Fibroblast of skin of abdomen (primary cell): ENCODE data around the gene TMEM271. TPM values are rescaled to one million over a fixed set of nuclear protein-coding genes. Genes with fewer than 3 reads are reported as not detected.

Experiments
- DNase-seq: peaks from one replicate; pipeline ENCODE4 v3.0.0-alpha.2; 2013
- polyA plus RNA-seq, 2 experiments: library from polyadenylated mRNA; unstranded; fragments of 120-200 nt; gene quantifications; one replicate each; pipeline ENCODE4 v1.2.1, GENCODE V29; 2013; ENCODE audit not compliant: insufficient read length in 2 of 2

TMEM271 gene
- polyA plus RNA-seq (2013, experiment 1 of 2; ENCODE audit: insufficient read length), result not detected
- not detected for polyA plus RNA-seq (2013, experiment 2 of 2; ENCODE audit: insufficient read length)

DNA sequence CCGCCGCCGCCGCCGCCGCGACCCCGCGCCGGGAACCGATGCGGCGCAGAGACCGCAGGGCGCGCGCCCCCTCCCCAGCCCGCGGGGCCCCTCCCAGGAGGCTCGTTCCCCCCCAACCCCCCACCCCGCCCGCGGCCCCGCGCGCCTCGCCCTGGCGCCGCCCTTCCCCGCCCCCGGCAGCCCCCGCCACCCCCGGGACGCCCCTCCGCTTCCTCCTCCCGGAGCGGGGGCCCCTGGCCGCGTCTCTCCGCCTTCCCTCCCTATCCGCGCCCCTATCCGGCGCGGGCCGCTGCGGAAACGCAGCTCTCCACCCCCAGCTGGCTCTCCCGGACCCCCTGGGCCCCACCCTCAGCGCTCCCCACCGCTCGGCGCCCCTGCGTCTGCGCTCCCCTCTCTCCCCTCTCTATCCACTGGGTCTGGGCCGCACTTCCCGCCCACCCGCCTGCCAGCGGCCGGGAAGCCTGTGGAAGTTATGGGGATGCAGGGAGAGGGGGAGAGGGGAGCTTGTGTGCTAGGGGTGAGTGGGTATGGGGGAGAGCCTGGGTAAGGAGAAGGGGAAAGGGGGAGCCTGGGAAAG is at the start of gene TMEM271:
Gene TMEM271, minus strand, starts transcription at position 51 of the 577 bp plus-strand sequence. CDS start 233 bp downstream, outside the sequence.
- DNase-seq, result no peak

GRCh38 chr4:625631-626161 is 49.6 kb upstream of the TMEM271 start:
- DNase-seq, result no peak

DNA sequence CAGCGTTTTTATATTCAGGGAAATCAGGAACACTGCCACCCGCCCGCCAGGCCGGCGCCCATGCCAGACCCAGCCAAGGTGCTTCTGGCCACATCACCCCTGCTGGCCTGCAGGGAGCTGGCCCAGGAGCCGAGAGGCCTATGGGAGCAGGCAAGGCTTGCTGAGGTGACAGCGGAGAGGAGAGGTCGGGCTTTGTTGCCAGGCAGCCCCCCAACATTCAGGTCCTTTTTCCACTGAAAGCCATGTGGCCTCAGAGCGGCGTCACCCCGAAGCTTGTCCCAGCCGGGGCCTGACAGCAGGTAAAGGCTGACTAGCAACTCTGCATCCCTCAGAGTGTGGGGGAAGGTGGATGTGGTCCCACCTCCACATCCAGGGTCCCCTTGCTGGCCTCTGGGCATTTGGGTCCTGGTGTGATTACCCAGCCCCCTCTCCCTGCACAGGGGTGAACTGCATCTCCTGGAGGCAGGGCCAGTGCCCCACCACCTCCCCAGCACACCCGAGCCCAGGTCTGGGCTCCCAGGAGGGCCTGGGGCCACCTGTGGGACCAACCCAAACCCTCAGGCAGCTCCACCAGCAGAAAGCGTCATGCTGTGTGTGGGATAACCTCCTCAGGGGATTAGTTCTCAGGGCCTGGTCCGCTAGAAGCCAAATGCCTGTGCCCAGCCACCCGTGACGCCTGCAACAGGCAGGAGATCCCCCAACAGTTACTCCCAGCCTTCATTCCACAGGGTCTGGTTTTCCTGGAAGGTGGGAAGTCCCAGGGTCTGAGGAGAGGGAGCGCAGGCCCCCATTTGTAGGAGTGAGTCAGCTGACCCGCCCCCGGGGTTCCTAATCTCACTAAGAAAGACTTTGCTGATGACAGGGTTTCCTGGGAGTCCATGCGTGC is 48.9 kb upstream of the TMEM271 start, which contains the start of gene PDE6B:
Gene PDE6B, plus strand, starts transcription at position 869 of the 886 bp plus-strand sequence. CDS start 54 bp downstream, outside the sequence.
- DNase-seq, result no peak

- no peak for DNase-seq
These were observed 47.9 kb upstream of the TMEM271 start for GRCh38 chr4:623914-624566.

- DNase-seq, result no peak
These were observed 47.2 kb upstream of the TMEM271 start for GRCh38 chr4:622996-623913.

DNA sequence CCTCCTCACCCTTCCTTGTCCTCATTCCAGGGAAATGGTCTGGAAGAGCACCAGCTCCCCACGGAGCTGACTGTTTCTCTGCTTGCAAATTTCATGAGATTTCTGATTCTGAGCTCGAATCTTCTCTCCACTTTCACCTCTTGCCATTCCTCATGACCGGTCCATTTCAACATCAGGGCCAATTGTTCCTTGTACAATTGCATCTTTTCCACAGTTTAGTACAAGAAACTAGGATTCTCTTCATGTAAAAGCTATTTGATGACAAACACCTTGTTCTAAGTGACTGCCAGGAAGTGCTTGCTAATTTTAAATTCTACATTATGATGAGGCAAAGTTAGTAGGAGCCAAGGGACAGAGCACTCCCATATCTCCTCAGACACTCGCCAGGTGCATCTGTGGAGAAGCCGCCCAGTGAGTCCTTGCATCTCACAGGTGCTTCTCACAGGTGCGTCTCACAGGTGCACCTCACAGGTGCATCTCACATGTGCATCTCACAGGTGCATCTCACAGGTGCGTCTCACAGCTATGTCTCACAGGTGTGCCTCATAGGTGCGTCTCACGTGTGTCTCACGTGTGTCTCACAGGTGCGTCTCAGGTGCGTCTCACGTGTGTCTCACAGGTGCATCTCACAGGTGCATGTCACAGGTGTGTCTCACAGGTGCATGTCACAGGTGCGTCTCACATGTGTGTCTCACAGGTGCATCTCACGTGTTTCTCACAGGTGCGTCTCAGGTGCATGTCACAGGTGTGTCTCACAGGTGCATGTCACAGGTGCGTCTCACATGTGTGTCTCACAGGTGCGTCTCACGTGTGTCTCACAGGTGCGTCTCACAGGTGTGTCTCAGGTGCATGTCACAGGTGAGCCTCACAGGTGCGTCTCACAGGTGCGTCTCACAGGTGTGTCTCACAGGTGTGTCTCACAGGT is 46.2 kb upstream of the TMEM271 start:
- DNase-seq, result no peak

- no peak for DNase-seq
These were observed 45.4 kb upstream of the TMEM271 start for GRCh38 chr4:621296-622070.

- DNase-seq, result no peak
These were observed 44.8 kb upstream of the TMEM271 start for GRCh38 chr4:620851-621261.

- no peak for DNase-seq
These were observed 44.1 kb upstream of the TMEM271 start for GRCh38 chr4:620201-620600.

DNA sequence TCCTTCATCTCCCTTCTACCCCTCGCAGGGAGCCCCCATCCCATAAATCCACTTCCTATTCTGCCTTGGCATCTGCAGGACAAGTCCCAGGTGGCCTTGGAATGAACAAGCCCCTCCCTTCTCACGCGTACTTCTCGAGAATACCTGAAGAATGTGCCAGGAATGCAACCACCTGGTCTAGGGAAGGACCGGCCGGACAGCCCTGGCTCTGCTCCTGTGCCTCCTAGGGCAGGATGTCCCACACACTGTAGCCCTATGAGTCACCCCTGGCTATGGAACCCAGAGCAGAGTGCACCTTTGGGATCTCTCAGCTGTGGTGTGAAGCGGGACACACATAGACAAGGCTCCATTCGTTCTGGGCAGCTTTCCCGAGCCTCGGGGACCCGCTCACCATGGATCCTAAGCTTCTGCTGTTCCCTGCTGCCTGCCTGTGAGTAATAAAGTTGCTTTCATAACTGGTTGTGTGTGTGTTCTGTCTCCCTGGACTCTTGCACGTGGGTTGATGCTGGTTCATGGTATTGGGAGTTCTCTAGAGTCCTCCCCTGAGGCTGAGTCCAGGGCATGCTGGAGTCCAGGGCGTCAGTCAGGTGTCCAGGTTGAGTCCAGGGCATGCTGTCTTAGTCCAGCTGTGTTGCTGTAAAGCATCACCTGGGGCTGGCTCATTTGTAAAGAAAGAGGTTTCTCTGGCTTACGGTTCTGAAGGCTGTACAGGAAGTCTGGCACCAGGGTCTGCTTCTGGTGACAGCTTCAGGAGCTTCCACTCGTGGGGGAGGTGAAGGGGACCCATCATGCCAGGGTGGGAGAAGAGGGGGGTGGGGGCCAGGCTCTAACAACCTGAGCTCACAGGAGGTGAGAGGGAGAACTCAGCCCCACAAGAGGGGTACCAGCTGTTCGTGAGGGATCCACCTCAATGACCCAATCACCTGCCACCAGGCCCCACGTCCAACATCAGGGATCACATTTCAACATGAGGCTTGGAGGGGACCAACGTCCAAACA is 41.8 kb upstream of the TMEM271 start:
- DNase-seq, result no peak

DNA sequence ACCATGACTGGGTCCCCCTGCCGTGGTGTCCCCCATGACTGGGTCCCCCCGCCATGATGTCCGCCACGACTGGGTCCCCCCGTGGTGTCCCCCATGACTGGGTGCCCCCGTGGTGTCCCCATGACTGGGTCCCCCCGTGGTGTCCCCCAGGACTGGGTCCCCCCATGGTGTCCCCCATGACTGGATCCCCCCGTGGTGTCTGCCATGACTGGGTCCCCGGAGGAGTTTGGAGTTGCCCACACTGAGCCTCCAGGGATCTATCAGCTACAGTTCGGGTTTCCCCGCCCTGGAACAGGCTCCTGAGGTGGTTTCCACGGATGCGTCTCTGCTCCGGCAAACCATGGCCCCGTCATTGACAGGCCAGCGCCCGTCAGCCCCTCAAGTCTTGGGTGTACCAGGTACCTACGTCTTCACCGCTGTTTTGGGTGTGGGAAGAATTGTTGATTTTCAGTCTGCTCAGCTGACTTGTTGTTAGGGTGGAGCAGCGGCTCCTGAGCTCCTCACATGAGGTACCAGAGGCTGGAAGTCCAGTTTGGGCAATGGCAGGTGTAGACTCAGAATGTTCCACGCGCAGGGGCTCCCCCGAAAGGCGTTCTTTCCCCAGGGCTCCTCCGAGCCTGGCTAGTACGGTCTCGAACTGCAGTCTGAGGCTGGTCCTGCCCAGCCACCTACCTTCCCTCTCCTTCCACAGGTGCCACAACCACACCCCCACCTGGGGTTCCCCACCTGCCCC is 41.0 kb upstream of the TMEM271 start:
- no peak for DNase-seq

GRCh38 chr4:616091-616490 is 40.0 kb upstream of the TMEM271 start:
- DNase-seq, result no peak

GRCh38 chr4:613126-613525 is 37.0 kb upstream of the TMEM271 start:
- no peak for DNase-seq

- DNase-seq, result no peak
These were observed 36.6 kb upstream of the TMEM271 start for GRCh38 chr4:612749-613125.

GRCh38 chr4:612052-612748 is 36.1 kb upstream of the TMEM271 start:
- DNase-seq, result no peak

DNA sequence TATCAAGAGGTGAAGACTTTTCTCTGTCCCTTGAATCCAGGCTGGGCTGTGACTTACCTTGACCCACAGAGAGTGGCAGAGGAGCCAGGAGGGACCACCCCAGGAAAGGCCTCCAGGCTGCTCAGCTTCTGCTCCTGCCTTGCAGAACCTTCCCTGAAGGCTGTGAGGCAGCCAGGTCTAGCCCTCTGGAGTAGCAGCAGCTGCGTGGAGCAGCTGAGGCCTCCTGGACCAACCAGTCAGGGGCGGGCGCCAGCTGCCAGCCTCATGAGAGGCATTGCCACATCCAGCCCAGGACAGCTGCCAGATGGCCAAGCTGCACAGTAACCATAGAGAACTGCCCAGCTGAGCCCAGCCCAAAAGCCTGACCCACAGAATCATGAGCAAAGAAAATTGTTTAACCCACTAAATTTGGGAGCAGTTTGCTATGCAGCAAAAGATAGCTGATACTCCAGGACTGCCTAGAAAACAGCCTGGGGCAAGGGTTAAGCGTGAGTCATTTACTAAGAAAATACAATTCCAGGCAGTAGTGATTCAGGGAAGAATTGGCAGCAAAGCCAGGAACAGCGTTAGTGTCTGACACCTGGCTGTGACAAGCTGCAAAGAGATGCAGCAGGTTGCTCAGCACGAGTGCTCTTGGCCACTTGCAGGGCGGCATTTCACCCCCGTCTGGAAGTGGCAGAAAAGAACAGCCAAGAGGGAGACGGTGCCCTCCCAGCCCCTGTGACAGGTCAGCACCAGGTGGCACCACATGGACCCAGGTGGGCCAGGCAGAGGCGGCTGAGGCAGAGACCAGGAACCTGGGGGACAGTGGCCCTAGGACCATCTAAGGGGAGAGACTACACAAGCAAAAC is 34.5 kb upstream of the TMEM271 start:
- no peak for DNase-seq
